NK-92 treated with Interleukin-12 subunit alpha and Interleukin-12 subunit beta, amount 100 ng/mL, for 24 hours (cell line): ENCODE measurements around the gene THTPA.

ENCODE experiments used
- DNase-seq: peaks from one replicate; lab custom pipeline; 2025; lab: John Stamatoyannopoulos, UW

Gene THTPA, protein sequence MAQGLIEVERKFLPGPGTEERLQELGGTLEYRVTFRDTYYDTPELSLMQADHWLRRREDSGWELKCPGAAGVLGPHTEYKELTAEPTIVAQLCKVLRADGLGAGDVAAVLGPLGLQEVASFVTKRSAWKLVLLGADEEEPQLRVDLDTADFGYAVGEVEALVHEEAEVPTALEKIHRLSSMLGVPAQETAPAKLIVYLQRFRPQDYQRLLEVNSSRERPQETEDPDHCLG

GRCh38 chr14:23555882-23556699 is at the start of gene THTPA:
THTPA (plus strand) TSS chr14:23556271; CDS start chr14:23556758, 487 bp downstream.
- peak; percentile 91 for DNase-seq

DNA sequence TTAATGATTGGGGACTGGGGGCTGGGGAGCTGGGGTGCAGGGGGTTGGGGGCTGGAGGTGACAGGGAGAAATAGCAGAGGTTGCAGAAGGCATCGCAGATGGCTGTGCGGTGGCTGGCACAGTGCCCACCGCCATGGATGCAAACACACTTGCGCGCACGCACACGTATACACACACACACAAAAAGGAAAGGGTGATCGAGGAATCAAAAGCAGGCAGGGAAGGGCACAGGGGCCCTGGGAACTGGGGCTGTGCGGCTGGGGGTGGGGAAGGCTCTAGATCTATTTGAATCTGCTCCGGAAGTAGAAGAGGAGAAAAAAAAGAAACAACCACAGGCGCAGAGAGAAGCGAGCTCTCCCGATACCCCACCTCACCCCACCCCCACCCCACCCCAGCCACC is 43.9 kb upstream of the THTPA start:
- DNase-seq, result no peak

DNA sequence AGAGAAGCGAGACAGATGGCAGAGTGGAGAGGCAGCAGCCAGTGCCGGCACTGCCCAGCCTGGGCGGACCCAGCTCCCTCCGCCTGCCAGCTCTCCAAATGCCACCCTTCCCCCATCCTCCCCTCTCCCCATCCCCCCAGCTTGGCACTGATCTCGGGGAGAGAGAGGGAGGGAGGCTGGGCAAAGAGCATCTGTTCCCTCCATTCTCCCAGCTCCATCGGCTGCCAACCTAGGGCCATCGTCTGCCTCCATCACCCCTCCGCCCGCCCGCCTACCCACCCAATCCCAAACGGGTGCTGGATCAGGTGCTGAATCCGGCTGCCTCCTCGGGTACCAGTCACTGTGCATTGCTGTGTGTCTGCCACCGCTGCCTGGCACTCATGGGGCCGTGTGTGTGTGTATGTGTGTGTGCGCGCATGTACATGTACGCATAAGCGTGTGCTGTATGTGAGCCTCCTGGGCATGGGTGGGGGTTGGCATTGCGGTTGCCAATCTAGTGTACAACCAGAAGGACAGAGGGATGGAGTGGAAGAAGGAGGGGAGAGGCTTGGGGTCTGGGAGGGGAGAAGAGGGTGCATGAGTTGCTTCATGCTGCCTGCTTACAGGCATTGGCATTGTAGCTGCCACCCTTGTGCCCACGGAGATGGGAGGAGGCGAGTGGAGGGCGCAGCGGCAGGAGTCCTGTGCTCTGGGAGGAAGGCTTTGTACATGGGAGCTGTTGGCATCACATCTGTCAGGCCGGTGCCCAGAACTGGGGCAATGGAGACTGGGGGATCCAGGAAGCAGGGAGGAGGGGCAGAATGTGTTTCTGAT is 42.9 kb upstream of the THTPA start:
- no peak for DNase-seq

GRCh38 chr14:23513818-23514643 is 42.0 kb upstream of the THTPA start:
- no peak for DNase-seq

GRCh38 chr14:23514644-23514957 is 41.5 kb upstream of the THTPA start:
- DNase-seq, result no peak

DNA sequence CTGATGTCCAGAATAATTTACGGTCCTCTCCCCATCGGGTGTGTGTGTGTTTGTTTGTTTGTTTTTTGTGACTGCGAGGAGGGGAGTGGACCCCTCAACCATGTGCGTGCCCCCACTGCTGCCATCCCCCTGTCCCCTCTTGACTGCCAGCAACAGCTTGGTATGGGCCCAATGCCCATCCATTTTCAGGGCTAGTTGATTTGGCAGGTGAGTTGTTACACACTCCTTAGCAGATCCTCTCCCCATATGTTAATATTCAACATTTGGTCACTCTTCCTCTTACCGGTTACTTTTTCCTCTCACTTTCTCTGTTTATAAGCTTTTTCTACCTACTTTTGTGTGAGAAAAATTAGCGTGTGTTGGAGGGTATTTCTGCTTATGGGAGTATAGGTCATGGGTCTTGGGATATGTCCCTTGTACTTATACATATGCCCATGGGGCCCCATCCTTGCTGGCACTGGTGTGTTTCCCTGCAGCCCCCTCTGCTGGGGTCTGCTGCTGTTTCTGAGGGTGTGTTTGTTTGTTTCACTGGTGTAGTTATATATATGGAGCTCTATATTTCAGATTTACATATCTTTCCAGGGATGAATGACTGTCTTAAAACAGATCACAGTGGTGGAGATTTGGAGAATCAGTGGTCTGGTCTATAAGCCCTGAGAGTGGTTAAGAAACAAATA is 38.3 kb upstream of the THTPA start:
- DNase-seq, result no peak

DNA sequence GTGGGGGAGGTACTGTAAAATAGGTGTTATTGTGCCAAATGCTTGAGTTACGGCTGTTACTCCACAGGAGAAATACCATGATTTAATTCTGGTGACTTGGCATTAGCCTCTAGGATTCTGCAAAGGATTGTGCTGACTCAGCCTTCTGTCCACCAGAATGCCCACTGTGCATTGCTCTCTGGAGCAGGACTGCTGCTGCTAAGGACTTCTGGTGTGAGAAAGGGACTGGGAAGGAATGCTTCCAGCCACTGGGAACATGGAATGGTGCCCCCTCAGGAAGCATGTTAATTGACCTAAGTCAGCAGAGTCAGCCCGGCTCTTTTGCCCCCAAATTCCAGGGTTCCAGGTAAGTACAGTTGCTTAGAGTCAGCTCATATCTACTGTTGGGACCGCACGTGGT is 37.4 kb upstream of the THTPA start:
- DNase-seq, result no peak

GRCh38 chr14:23520899-23521533 is 35.1 kb upstream of the THTPA start:
- no peak for DNase-seq

GRCh38 chr14:23521785-23522640 is 34.1 kb upstream of the THTPA start:
- no peak for DNase-seq

DNA sequence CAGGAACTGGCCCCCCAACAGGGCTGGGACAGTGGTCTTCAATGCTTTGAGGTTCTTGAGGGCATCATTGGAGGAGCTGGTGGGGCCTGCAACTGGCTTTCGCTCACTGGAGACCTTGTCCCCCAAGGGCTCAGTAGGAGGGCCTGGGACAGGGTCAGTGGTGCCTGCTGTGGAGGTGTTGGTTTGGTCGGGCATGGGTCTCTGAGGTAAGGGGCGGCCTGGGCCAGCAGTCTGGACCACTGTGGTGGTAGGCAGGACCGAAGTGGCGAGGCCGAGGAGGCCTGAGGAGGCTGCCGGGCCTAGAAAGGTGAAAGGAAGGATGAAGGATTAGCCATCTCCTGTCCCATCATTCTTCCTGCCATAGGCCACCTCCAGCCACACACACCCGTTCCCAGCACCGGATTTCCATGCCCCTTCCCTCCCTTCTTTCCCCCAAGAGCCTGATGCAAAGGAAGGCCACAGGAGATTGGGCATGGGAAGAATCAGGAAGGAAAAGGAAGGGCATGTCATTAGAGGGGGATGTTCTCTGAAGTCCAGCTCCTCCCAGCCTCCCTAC is 33.4 kb upstream of the THTPA start:
- DNase-seq, result no peak

DNA sequence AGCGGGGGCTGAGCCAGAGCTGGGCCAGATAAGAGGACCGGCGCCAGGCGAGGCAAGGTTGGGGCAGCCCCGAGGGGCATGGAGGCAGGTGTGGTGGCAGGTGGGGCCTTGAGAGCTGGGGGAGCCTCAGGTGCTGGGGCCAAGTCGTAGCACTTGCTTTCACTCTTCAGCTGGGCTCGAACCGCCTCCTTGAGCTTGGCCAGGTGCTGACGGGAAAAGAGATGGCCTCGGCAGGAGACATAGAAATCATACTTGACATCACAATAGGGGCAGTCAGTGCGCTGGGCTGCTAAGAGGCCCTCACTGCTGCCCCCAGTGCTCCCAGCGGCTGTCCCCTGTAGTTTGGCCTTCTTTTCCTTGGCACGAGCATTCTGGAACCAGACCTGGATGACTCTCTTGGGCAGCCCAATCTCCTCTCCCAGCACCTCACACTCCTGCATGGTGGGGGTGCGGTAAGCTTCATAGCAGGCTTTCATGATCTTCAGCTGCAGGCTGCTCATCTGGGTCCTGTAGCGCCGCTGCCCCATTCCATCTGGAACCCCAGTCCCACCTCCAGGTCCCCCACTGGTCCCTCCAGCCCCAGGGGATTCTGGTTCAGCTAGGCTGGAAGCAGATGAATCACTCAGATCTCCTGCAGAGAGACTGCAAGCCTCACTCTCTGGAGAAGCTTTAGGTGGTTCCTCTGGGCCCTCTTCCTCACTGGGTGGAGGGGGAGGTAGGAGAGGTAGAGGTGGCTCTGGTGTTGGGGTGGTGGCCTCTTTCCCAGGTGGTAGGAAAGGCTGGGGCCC is 32.6 kb upstream of the THTPA start:
- DNase-seq, result no peak

- no peak for DNase-seq
These were observed 31.1 kb upstream of the THTPA start for GRCh38 chr14:23524954-23525353.

- no peak for DNase-seq
These were observed 30.5 kb upstream of the THTPA start for GRCh38 chr14:23525611-23526010.

- no peak for DNase-seq
These were observed 27.5 kb upstream of the THTPA start for GRCh38 chr14:23528555-23528954.

- DNase-seq, result no peak
These were observed 27.1 kb upstream of the THTPA start for GRCh38 chr14:23529016-23529415.

GRCh38 chr14:23530375-23531055 is 25.6 kb upstream of the THTPA start:
- DNase-seq, result no peak

DNA sequence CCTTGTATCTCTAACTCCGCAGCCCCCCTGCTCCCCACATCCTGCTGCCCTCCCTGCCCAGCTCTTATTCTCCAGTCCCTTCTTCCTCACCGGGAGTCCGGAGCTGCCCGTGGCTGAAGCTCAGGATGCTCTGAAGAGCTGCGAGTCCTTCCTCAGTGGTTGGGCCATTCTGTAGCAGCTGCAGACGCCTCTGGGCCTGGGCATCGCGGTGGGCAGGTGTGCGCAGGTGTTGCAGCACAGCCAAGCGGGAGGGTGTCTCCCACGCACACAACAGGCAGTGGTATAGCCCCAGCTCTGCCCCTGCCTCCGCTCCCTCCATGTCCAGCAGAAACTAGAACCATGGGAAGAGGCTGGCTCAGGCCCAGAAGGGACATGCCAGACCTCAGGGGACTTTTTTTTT is 24.7 kb upstream of the THTPA start:
- DNase-seq, result no peak

DNA sequence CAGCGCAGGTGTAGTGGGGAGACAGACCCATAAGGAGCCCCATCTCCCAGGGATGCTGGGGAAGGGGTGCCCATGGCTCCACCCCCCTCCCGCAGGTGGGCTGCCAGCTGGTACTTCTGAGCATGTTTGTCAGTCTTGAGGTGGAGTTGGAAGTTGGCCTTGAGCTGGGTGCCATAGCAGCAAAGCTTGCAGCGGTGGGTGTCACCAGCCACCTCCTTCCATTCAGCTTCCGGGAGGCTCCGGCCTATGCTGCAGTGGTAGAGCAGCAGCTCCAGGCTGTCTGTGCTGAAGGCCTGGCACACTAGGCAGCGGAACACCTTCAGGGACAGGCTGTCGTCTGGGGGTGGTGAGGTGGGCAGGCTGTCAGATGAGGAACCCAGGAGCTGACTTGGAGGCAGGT is 23.4 kb upstream of the THTPA start:
- DNase-seq, result no peak
